ENCODE data around the gene SDC3. TPM values are rescaled to one million over a fixed set of nuclear protein-coding genes. Genes with fewer than 3 reads are reported as not detected.

The SDC3 gene
- total RNA-seq, 5 donors from 2014 or later (not counting 1 experiment from before 2014, with no cell fraction given): 0.07 to 1.1 (median 0.47) TPM

DNA sequence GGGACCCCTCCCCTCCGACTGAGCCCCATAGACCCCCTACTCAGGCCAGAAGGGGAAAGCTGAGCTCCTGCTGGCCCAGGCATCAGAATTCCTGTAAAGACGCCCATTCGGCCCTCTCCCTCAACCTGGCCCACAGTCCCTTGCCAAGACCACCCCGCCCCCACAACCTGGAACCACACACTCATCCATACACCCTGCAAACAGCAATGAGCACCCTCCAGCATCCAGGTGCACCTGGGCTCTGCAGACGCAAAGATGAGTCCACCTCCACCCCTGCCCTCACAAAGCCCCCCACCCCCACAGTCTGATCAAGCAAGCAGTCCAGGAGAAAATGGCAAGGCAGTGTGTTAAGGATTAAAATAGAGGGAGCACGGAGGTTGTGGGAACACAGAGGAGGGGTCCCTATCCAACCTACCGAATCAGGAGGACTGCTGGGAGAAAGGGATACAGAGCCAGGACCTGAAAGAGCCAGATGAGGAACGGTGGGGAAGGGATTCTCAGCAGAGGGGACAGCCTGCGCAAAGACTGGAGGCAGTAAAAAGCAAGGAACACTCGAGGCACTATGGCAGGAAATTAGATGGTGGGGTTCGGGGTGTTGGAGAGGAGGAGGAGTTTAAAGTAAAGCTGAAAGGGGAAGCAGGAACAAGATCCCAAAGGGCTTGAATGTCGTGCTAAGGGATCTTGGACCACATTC is 83.7 kb downstream of the SDC3 start:
- peaks cover 57 to 64% of the 10 kb centered on the region in 2 donors for H3K27me3 Mint-ChIP-seq
- ATAC-seq (replicated peaks in 1 of 4): no peak
- no peak for DNase-seq
- ChIA-PET POLR2A (interaction anchor here in 1 of 2 donors (0.6 kb wide), 1 partner anchor 175 kb away, joined by 5 read pairs; no protein-coding TSS in a partner anchor), CTCF (no interaction called here)
- WGBS (ENCODE audit: insufficient coverage): 20% methylated on average over 11 of the region's 12 CpGs
- H3K4me3 Mint-ChIP-seq: peak overlapping the region in 2 of 3 donors; percentile 69 to 82
- H3K27me3 ChIP-seq (replicated peaks in 1 of 2; ENCODE audit: control insufficient read depth in 2 of 2, extremely low read depth in 1 of 2, insufficient read depth in 2 of 2, low read length in 1 of 2): peaks cover 2 to 62% of the 10 kb centered on the region in 2 experiments
- H3K36me3 Mint-ChIP-seq: no peaks in the 10 kb centered on the region
- H3K4me1 ChIP-seq (ENCODE audit: control insufficient read depth in 1 of 2, extremely low read depth in 1 of 2, insufficient read depth in 2 of 2, low read length in 2 of 2): peaks cover 0 to 21% of the 10 kb centered on the region in 2 experiments
- H3K27ac Mint-ChIP-seq: no peak overlapping the region
- peaks cover 22 to 29% (median 25%) of the 10 kb centered on the region in 3 donors for H3K4me1 Mint-ChIP-seq
- H3K36me3 ChIP-seq (ENCODE audit: control insufficient read depth in 2 of 2, extremely low read depth in 1 of 2, insufficient read depth in 1 of 2, low read length in 1 of 2): no peaks in the 10 kb centered on the region
- H3K27ac ChIP-seq (ENCODE audit: low read length): no peak overlapping the region
- no peak overlapping the region for H3K4me3 ChIP-seq (ENCODE audit: control insufficient read depth in 1 of 2, extremely low read depth in 1 of 2, low read length in 1 of 2)
- no peaks in the 10 kb centered on the region for H3K9me3 ChIP-seq
- H3K9me3 Mint-ChIP-seq: no peaks in the 10 kb centered on the region

DNA sequence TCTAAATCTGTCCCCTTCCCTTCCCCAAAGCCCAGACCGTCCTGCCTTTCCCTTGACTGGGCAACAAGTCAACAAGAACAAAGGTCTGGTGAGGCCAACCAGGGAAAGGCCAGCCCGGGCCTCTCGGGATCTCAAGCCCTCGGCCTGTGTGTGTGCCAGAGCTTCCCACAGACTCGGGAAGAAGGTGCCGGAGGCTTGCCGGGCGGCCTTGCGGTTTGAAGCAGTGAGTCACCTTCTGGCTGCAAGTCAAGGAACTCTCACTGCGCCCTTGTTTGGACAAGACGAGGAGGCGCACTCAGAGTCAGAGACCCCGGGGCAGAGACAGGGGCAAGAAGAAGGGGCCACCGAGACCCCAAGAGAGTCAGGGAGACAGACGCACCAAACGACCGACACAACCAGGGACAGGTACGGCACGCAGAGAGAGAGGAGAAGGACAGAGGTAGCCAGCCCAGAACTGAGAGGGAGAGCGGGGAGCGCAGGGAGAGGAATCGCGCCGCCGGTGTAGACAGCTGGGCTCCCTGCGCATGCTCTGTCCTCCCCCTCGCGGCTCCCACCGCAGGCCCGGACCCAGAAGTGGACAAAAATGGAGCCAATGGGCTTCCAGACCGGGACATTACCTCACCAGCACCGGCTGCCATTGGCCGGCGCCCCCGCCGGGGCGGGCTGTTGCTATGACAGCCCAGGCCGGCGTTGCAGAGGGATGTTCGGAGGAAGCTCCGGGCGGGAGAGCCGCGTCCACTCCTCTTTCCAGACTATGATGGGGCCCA is 84.4 kb downstream of the SDC3 start:
- POLR2A ChIA-PET: no interaction called here
- Histone ChIP-seq H3K4me1 (ENCODE audit: control insufficient read depth in 1 of 2, extremely low read depth in 1 of 2, insufficient read depth in 2 of 2, low read length in 2 of 2) (peaks cover 0 to 21% of the 10 kb centered on the region in 2 experiments), H3K27ac (ENCODE audit: low read length) (no peak overlapping the region), H3K27me3 (replicated peaks in 1 of 2; ENCODE audit: control insufficient read depth in 2 of 2, extremely low read depth in 1 of 2, insufficient read depth in 2 of 2, low read length in 1 of 2) (peaks cover 2 to 60% of the 10 kb centered on the region in 2 experiments), H3K36me3 (ENCODE audit: control insufficient read depth in 2 of 2, extremely low read depth in 1 of 2, insufficient read depth in 1 of 2, low read length in 1 of 2) (no peaks in the 10 kb centered on the region), H3K9me3 (no peaks in the 10 kb centered on the region), H3K4me3 (ENCODE audit: control insufficient read depth in 1 of 2, extremely low read depth in 1 of 2, low read length in 1 of 2) (peak overlapping the region in 1 of 2 donors; percentile 3)
- peak in 32 of 35 experiments; percentile 11 to 67 (median 28) for DNase-seq
- WGBS (ENCODE audit: insufficient coverage): 1% methylated on average over 39 of the region's 44 CpGs
- ATAC-seq (replicated peaks in 1 of 4): peak; percentile 68 to 88 (median 82)
- H3K27ac Mint-ChIP-seq: peak overlapping the region in 1 of 2 donors; percentile 65
- H3K4me1 Mint-ChIP-seq: peaks cover 22 to 29% (median 25%) of the 10 kb centered on the region in 3 donors
- no peaks in the 10 kb centered on the region for H3K36me3 Mint-ChIP-seq
- no peaks in the 10 kb centered on the region for H3K9me3 Mint-ChIP-seq
- CTCF ChIA-PET: interaction anchor here in 1 of 2 donors (0.5 kb wide), 1 partner anchor 21 kb away, joined by 3 read pairs; no protein-coding TSS in a partner anchor
- H3K27me3 Mint-ChIP-seq: peaks cover 53 to 68% of the 10 kb centered on the region in 2 donors
- peak overlapping the region; percentile 69 to 82 (median 75) for H3K4me3 Mint-ChIP-seq

DNA sequence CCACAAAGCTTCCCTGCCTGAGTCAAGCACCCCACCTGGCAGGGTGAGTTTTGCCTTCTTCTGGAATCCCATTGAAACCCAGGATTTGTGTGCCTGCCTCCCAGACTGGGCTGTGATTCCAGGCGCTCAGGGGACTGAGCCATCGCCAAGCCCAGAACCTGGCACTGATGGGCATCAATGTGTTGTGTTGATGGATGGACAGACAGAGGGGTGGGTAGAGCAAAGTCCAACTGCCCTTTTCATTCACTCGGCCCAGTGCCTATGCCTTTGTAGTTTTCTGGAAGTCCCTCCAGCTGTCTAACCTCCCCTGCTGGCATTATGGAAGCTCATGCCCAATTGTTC is 85.0 kb downstream of the SDC3 start:
- CTCF ChIA-PET: interaction anchor here in 1 of 2 donors (0.5 kb wide), 1 partner anchor 20 kb away, joined by 3 read pairs; no protein-coding TSS in a partner anchor
- H3K4me3 ChIP-seq (ENCODE audit: control insufficient read depth in 1 of 2, extremely low read depth in 1 of 2, low read length in 1 of 2): peak overlapping the region in 1 of 2 donors; percentile 3
- H3K27me3 Mint-ChIP-seq: peaks cover 50 to 66% of the 10 kb centered on the region in 2 donors
- H3K4me1 ChIP-seq (ENCODE audit: control insufficient read depth in 1 of 2, extremely low read depth in 1 of 2, insufficient read depth in 2 of 2, low read length in 2 of 2): peaks cover 0 to 21% of the 10 kb centered on the region in 2 experiments
- no peaks in the 10 kb centered on the region for H3K9me3 ChIP-seq
- 100% methylated on average over 3 of the region's 3 CpGs for WGBS (ENCODE audit: insufficient coverage)
- DNase-seq (no peak), ATAC-seq (replicated peaks in 1 of 4) (no peak)
- H3K36me3 Mint-ChIP-seq: no peaks in the 10 kb centered on the region
- H3K36me3 ChIP-seq (ENCODE audit: control insufficient read depth in 2 of 2, extremely low read depth in 1 of 2, insufficient read depth in 1 of 2, low read length in 1 of 2): no peaks in the 10 kb centered on the region
- H3K9me3 Mint-ChIP-seq: no peaks in the 10 kb centered on the region
- H3K27ac ChIP-seq (ENCODE audit: low read length): no peak overlapping the region
- POLR2A ChIA-PET: no interaction called here
- H3K27ac Mint-ChIP-seq: no peak overlapping the region
- peak overlapping the region; percentile 69 to 82 (median 75) for H3K4me3 Mint-ChIP-seq
- H3K4me1 Mint-ChIP-seq: peaks cover 22 to 29% (median 25%) of the 10 kb centered on the region in 3 donors
- H3K27me3 ChIP-seq (replicated peaks in 1 of 2; ENCODE audit: control insufficient read depth in 2 of 2, extremely low read depth in 1 of 2, insufficient read depth in 2 of 2, low read length in 1 of 2): peaks cover 2 to 62% of the 10 kb centered on the region in 2 experiments

DNA sequence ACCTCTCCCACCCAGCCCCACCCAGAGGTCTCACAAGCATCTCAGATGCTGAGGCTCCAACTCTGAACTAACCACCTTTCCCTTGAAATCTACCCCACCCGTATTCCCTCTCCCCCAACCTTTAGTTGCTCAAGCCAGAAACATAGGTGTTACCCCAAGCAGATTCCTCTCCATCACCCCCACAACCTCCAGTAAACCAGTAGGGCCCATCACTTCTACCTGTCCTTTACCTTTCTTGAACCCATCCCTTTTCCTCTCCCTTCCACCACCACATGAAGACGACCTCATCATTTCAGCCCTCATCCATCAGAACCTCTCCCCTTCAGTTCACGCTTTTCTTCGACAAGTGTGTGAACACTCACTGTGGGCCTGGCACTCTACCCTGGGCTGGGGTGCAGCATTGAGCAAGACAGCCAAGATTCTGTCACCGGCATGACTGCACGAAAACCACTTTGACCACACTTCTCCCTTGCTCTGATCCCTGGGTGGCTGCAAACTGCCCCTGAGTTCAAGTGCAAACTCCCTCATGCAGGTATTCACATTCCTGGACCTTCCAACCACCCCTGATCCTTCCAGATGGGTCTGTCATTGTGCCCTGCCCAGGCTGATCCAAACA is 85.5 kb downstream of the SDC3 start:
- Histone ChIP-seq H3K36me3 (ENCODE audit: control insufficient read depth in 2 of 2, extremely low read depth in 1 of 2, insufficient read depth in 1 of 2, low read length in 1 of 2) (no peaks in the 10 kb centered on the region), H3K9me3 (no peaks in the 10 kb centered on the region), H3K27me3 (replicated peaks in 1 of 2; ENCODE audit: control insufficient read depth in 2 of 2, extremely low read depth in 1 of 2, insufficient read depth in 2 of 2, low read length in 1 of 2) (peaks cover 2 to 66% of the 10 kb centered on the region in 2 experiments), H3K4me3 (ENCODE audit: control insufficient read depth in 1 of 2, extremely low read depth in 1 of 2, low read length in 1 of 2) (no peak overlapping the region), H3K4me1 (ENCODE audit: control insufficient read depth in 1 of 2, extremely low read depth in 1 of 2, insufficient read depth in 2 of 2, low read length in 2 of 2) (peaks cover 0 to 21% of the 10 kb centered on the region in 2 experiments), H3K27ac (ENCODE audit: low read length) (no peak overlapping the region)
- H3K36me3 Mint-ChIP-seq: no peaks in the 10 kb centered on the region
- DNase-seq (peak in 1 of 35 experiments; percentile 14), ATAC-seq (replicated peaks in 1 of 4) (no peak)
- 22% methylated on average over 6 of the region's 6 CpGs for WGBS (ENCODE audit: insufficient coverage)
- H3K27ac Mint-ChIP-seq: no peak overlapping the region
- no peaks in the 10 kb centered on the region for H3K9me3 Mint-ChIP-seq
- H3K27me3 Mint-ChIP-seq: peaks cover 50 to 67% of the 10 kb centered on the region in 2 donors
- no peak overlapping the region for H3K4me3 Mint-ChIP-seq
- H3K4me1 Mint-ChIP-seq: peaks cover 22 to 29% (median 25%) of the 10 kb centered on the region in 3 donors
- CTCF ChIA-PET: interaction anchor here in 1 of 2 donors (0.5 kb wide), 1 partner anchor 20 kb away, joined by 3 read pairs; no protein-coding TSS in a partner anchor
- POLR2A ChIA-PET: no interaction called here

DNA sequence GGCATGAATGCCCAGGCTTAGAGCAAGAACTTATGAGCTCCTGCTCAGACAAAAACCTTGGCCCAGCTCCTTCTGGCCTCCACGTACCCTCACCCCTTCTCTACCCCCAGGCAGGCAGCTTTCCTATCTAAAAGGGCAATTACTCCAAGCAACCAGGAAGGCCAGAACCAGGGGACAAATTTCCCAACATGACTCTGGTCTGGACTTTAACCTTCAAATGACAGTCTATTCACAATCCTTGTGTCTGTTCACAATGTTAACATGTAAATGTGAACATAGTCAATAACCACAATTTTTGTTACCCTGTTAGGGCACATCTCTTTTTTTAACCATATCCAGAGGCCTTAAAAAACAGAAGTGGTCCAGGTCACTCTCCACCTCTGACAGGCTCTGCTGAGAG is 86.6 kb downstream of the SDC3 start:
- Mint-ChIP-seq H3K4me3 (no peak overlapping the region), H3K4me1 (peaks cover 22 to 29% (median 25%) of the 10 kb centered on the region in 3 donors), H3K27ac (no peak overlapping the region), H3K27me3 (peaks cover 56 to 74% of the 10 kb centered on the region in 2 donors), H3K9me3 (no peaks in the 10 kb centered on the region), H3K36me3 (no peaks in the 10 kb centered on the region)
- peaks cover 2 to 71% of the 10 kb centered on the region in 2 experiments for H3K27me3 ChIP-seq (replicated peaks in 1 of 2; ENCODE audit: control insufficient read depth in 2 of 2, extremely low read depth in 1 of 2, insufficient read depth in 2 of 2, low read length in 1 of 2)
- no peaks in the 10 kb centered on the region for H3K36me3 ChIP-seq (ENCODE audit: control insufficient read depth in 2 of 2, extremely low read depth in 1 of 2, insufficient read depth in 1 of 2, low read length in 1 of 2)
- DNase-seq: no peak
- no peaks in the 10 kb centered on the region for H3K9me3 ChIP-seq
- H3K27ac ChIP-seq (ENCODE audit: low read length): no peak overlapping the region
- ATAC-seq (replicated peaks in 1 of 4): no peak
- CTCF ChIA-PET: no interaction called here
- POLR2A ChIA-PET: no interaction called here
- no peak overlapping the region for H3K4me3 ChIP-seq (ENCODE audit: control insufficient read depth in 1 of 2, extremely low read depth in 1 of 2, low read length in 1 of 2)
- 60% methylated on average over 1 of the region's 1 CpG for WGBS (ENCODE audit: insufficient coverage)
- H3K4me1 ChIP-seq (ENCODE audit: control insufficient read depth in 1 of 2, extremely low read depth in 1 of 2, insufficient read depth in 2 of 2, low read length in 2 of 2): peaks cover 0 to 21% of the 10 kb centered on the region in 2 experiments

DNA sequence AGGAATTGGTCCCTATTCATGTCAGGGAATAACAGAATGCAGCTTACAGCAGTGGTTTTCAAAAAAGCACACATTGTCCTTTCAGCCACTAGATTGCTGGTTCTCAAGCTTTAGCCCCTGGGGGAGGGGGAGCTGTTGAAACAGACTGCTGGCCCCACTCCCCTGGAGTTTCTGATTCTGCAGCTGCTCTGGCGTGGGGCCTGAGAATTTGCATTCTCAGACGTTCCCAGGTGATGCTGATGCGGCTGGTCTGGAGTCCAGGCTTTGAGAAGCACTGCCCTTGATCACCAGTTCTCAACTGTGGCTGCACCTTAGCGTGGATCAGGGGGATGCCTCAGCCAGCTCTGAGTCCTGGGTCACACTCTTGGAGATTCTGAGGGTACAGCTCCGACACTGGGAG is 88.3 kb downstream of the SDC3 start:
- Histone ChIP-seq H3K4me1 (ENCODE audit: control insufficient read depth in 1 of 2, extremely low read depth in 1 of 2, insufficient read depth in 2 of 2, low read length in 2 of 2) (peaks cover 0 to 21% of the 10 kb centered on the region in 2 experiments), H3K9me3 (no peaks in the 10 kb centered on the region), H3K4me3 (ENCODE audit: control insufficient read depth in 1 of 2, extremely low read depth in 1 of 2, low read length in 1 of 2) (no peak overlapping the region), H3K27ac (ENCODE audit: low read length) (no peak overlapping the region), H3K27me3 (replicated peaks in 1 of 2; ENCODE audit: control insufficient read depth in 2 of 2, extremely low read depth in 1 of 2, insufficient read depth in 2 of 2, low read length in 1 of 2) (peaks cover 1 to 78% of the 10 kb centered on the region in 2 experiments), H3K36me3 (ENCODE audit: control insufficient read depth in 2 of 2, extremely low read depth in 1 of 2, insufficient read depth in 1 of 2, low read length in 1 of 2) (no peaks in the 10 kb centered on the region)
- Mint-ChIP-seq H3K36me3 (no peaks in the 10 kb centered on the region), H3K27me3 (peaks cover 53 to 74% of the 10 kb centered on the region in 2 donors), H3K4me3 (no peak overlapping the region), H3K9me3 (no peaks in the 10 kb centered on the region), H3K27ac (no peak overlapping the region), H3K4me1 (peaks cover 19 to 23% (median 22%) of the 10 kb centered on the region in 3 donors)
- WGBS (ENCODE audit: insufficient coverage): 71% methylated on average over 3 of the region's 5 CpGs
- ChIA-PET CTCF (no interaction called here), POLR2A (no interaction called here)
- DNase-seq (no peak), ATAC-seq (replicated peaks in 1 of 4) (no peak)

Data from T-cell (primary cell).